Right atrium auricular region (tissue), 2 donors: ENCODE data around the gene VOPP1. TPM values are rescaled to one million over a fixed set of nuclear protein-coding genes. Genes with fewer than 3 reads are reported as not detected.

Experiments used
- DNase-seq: peaks from one replicate; pipeline ENCODE4 v3.0.0-alpha.2; 2019; ENCODE audit warnings: low spot score
- H3K27ac ChIP-seq, 2 donors: fragments of 200-600 bp; sonication (generic); 1 replicate in 1 of 2; 2 replicates in 1 of 2; pipeline ENCODE4 v1.5.1; 2016 to 2019
- H3K27me3 ChIP-seq, 2 donors: fragments of 200-600 bp; sonication (generic); one replicate each; pipeline versions ENCODE4 v1.5.1 to v1.6.0; 2017 to 2019
- H3K36me3 ChIP-seq: fragments of 200-600 bp; sonication (generic); one replicate; pipeline ENCODE4 v1.5.1; 2016
- H3K4me1 ChIP-seq, 2 donors: fragments of 200-600 bp; sonication (generic); one replicate each; pipeline versions ENCODE4 v1.5.1 to v1.6.0; 2017 to 2019
- H3K4me3 ChIP-seq, 2 donors: fragments of 200-600 bp; sonication (generic); 1 replicate in 1 of 2; 2 replicates in 1 of 2; pipeline ENCODE4 v1.5.1; 2017 to 2019; ENCODE audit warnings: mild to moderate bottlenecking in 1 of 2, moderate library complexity in 1 of 2
- H3K9me3 ChIP-seq, 2 donors: fragments of 200-600 bp; sonication (generic); one replicate each; pipeline ENCODE4 v1.5.1; 2019
- CTCF ChIP-seq, 2 donors: fragments of 200-600 bp; sonication (generic); IDR thresholded peaks; one replicate each; pipeline ENCODE4 v1.5.1; 2019; ENCODE audit warnings: antibody characterized with exemption in 2 of 2
- total RNA-seq, 2 donors: library from RNA; depleted of rRNA; stranded (reverse); fragments of >200 nt; gene quantifications; one replicate each; pipeline ENCODE4 v1.1.0, GENCODE V29; 2016

Gene VOPP1
- total RNA-seq, 2 donors from 2014 or later = 21.4 to 24.1 TPM

GRCh38 chr7:55595511-55595910 lies 23.2 kb upstream of the VOPP1 start:
- no peak for TF ChIP-seq CTCF (IDR thresholded peaks at IDR 0.05)
- Histone ChIP-seq H3K4me3 (no peak overlapping the region), H3K9me3 (no peaks in the 10 kb centered on the region), H3K4me1 (peaks cover 0 to 7% of the 10 kb centered on the region in 2 donors), H3K27me3 (no peaks in the 10 kb centered on the region), H3K36me3 (no peaks in the 10 kb centered on the region), H3K27ac (no peak overlapping the region)
- no peak for DNase-seq

GRCh38 chr7:55594870-55595269 lies 22.6 kb upstream of the VOPP1 start:
- peaks cover 0 to 7% of the 10 kb centered on the region in 2 donors for H3K4me1 ChIP-seq
- H3K27me3 ChIP-seq = no peaks in the 10 kb centered on the region
- no peak for DNase-seq
- no peaks in the 10 kb centered on the region for H3K9me3 ChIP-seq
- TF ChIP-seq CTCF (IDR thresholded peaks at IDR 0.05) = no peak
- no peaks in the 10 kb centered on the region for H3K36me3 ChIP-seq
- H3K27ac ChIP-seq = no peak overlapping the region
- H3K4me3 ChIP-seq = no peak overlapping the region

GRCh38 chr7:55594414-55594813 lies 22.1 kb upstream of the VOPP1 start:
- H3K9me3 ChIP-seq = no peaks in the 10 kb centered on the region
- no peak for TF ChIP-seq CTCF (IDR thresholded peaks at IDR 0.05)
- peaks cover 0 to 7% of the 10 kb centered on the region in 2 donors for H3K4me1 ChIP-seq
- no peaks in the 10 kb centered on the region for H3K27me3 ChIP-seq
- H3K4me3 ChIP-seq = no peak overlapping the region
- no peaks in the 10 kb centered on the region for H3K36me3 ChIP-seq
- H3K27ac ChIP-seq = no peak overlapping the region
- DNase-seq = no peak

GRCh38 chr7:55593515-55594318 lies 21.4 kb upstream of the VOPP1 start:
- Histone ChIP-seq H3K27ac (no peak overlapping the region), H3K4me3 (no peak overlapping the region), H3K27me3 (no peaks in the 10 kb centered on the region), H3K4me1 (peaks cover 0 to 7% of the 10 kb centered on the region in 2 donors), H3K36me3 (no peaks in the 10 kb centered on the region), H3K9me3 (no peaks in the 10 kb centered on the region)
- DNase-seq = no peak
- peak; percentile 42 to 79 for TF ChIP-seq CTCF (IDR thresholded peaks at IDR 0.05)

GRCh38 chr7:55593172-55593514 lies 20.8 kb upstream of the VOPP1 start:
- Histone ChIP-seq H3K36me3 (no peaks in the 10 kb centered on the region), H3K27ac (no peak overlapping the region), H3K4me1 (peaks cover 0 to 7% of the 10 kb centered on the region in 2 donors), H3K9me3 (no peaks in the 10 kb centered on the region), H3K4me3 (no peak overlapping the region), H3K27me3 (no peaks in the 10 kb centered on the region)
- no peak for TF ChIP-seq CTCF (IDR thresholded peaks at IDR 0.05)
- DNase-seq = no peak

- no peaks in the 10 kb centered on the region for H3K9me3 ChIP-seq
Measured at GRCh38 chr7:55592492-55592891, 20.2 kb upstream of the VOPP1 start.

More at GRCh38 chr7:55592492-55592891, 20.2 kb upstream of the VOPP1 start:
- TF ChIP-seq CTCF (IDR thresholded peaks at IDR 0.05) = no peak
- Histone ChIP-seq H3K27me3 (no peaks in the 10 kb centered on the region), H3K27ac (no peak overlapping the region), H3K4me1 (peaks cover 0 to 7% of the 10 kb centered on the region in 2 donors), H3K36me3 (no peaks in the 10 kb centered on the region), H3K4me3 (no peak overlapping the region)
- no peak for DNase-seq
